ENCODE measurements around the gene POU2F1.
"Not testable (repeated sequence)": the region's sequence is repeated elsewhere in the genome, so short reads cannot be mapped to it uniquely, and the experiment has no call there.

The POU2F1 gene

DNA sequence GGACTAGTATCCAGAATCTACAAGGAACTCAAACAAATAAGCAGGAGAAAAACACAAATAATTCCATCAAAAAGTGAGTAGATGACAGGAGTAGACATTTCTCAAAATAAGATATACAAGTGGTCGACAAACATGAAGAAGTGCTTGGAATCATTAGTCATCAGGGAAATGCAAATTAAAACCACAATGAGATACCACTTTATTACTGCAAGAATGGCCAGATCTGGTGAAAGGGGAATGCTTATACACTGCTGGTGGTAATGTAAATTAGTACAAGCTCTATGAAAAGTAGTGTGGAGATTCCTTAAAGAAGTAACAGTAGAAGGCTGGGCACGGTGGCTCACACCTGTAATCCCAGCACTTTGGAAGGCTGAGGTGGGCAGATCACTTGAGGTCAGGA, 73.8 kb downstream of the POU2F1 start:
- no peaks in the 10 kb centered on the region for H3K27me3 Mint-ChIP-seq
- no peak for ATAC-seq (replicated peaks; ENCODE audit: extremely low read depth, poor library complexity, severe bottlenecking)
- no peaks in the 10 kb centered on the region for H3K36me3 Mint-ChIP-seq (ENCODE audit: insufficient read depth)
- H3K4me1 Mint-ChIP-seq = peaks cover 26% of the 10 kb centered on the region
- no peak overlapping the region for H3K4me3 Mint-ChIP-seq
- no peak overlapping the region for H3K27ac Mint-ChIP-seq (ENCODE audit: low read depth)
- no peaks in the 10 kb centered on the region for H3K9me3 Mint-ChIP-seq
- no peak for DNase-seq (ENCODE audit: low spot score in 2 of 2)

DNA sequence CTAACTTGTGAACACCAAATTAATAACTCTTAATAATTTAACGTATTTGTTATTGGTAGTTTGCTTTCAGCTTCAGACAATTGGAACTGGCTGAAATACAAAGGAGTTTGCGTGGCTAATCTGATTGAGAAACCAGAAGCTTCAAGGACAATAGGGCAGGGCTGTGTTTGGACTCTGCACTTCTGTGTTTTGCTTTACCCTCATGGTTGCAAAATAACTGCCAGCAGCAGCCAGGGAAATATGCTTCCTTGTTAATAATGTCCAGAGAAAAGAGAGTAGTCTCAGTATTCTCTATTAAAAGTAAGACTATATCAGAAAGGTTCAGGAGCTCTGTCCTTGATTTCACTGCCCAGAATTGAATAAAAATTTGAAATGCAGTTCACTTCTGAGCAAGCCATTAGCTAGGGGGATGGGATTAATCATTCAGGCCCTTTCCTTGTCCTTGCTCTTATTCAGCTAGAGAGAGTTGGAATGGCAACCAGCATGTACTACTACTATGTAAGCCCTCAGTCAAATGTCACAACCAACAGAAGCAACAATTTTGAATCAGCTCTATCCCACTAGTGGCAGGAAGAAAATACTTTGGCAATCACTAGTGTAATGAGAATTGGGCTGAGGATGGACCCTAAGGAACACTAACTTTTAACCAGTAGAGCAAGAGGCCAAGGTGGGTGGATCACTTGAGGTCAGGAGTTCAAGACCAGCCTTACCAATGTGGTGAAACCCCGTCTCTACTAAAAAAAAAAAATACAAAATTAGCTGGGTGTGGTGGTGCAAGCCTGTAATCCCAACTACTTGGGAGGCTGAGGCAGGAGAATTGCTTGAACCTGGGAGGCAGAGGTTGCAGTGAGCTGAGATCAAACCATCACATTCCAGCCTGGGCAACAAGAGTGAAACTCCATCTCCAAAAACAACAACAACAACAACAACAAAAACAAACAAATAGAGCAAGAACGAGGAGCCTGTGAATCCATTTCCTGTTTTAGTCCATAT, 76.8 kb downstream of the POU2F1 start:
- H3K9me3 Mint-ChIP-seq = no peaks in the 10 kb centered on the region
- ATAC-seq (replicated peaks; ENCODE audit: extremely low read depth, poor library complexity, severe bottlenecking) (no peak), DNase-seq (ENCODE audit: low spot score in 2 of 2) (no peak)
- H3K4me1 Mint-ChIP-seq = peaks cover 21% of the 10 kb centered on the region
- no peaks in the 10 kb centered on the region for H3K27me3 Mint-ChIP-seq
- no peaks in the 10 kb centered on the region for H3K36me3 Mint-ChIP-seq (ENCODE audit: insufficient read depth)
- H3K4me3 Mint-ChIP-seq = no peak overlapping the region
- no peak overlapping the region for H3K27ac Mint-ChIP-seq (ENCODE audit: low read depth)

DNA sequence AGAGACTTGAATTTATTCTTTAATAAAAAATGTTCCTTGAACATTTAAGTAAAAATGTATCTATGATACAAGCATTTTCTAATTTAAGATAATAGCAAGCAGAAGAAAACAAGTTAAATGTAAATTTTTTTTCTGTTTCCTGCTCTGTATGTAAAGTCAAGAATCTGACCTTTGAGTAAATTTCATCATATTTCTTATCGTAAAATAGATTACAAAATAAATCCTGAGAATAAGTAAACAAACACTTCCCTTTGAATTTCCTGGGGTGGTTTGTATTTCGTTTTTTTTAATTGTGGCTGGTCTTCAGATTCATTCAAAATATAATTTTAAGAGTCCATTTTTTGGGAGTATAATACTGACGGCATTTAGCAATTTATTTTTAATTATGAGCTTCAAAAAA, 77.6 kb downstream of the POU2F1 start:
- no peaks in the 10 kb centered on the region for H3K36me3 Mint-ChIP-seq (ENCODE audit: insufficient read depth)
- peaks cover 19% of the 10 kb centered on the region for H3K4me1 Mint-ChIP-seq
- no peaks in the 10 kb centered on the region for H3K9me3 Mint-ChIP-seq
- H3K27me3 Mint-ChIP-seq = no peaks in the 10 kb centered on the region
- no peak for DNase-seq (ENCODE audit: low spot score in 2 of 2)
- H3K27ac Mint-ChIP-seq (ENCODE audit: low read depth) = no peak overlapping the region
- no peak for ATAC-seq (replicated peaks; ENCODE audit: extremely low read depth, poor library complexity, severe bottlenecking)
- H3K4me3 Mint-ChIP-seq = no peak overlapping the region

DNA sequence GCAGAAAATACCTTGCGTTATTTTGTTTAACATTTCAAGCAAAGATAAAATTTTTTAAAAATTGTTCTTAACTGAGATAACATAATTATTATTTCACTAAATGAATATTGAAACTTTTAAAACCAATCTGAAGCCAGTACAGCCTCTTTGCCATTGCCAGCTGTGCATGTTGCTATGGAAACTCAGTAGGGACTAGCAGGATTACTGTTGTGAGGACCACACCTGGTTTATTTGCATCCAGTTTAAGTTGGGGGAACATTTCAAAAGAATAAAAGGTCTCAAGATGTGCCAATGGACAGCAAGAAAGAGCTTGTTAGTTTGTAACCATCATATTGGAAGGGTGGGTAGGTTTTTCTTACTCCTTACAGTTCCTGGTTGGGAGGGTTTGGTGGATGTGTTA, 80.7 kb downstream of the POU2F1 start:
- no peak overlapping the region for H3K27ac Mint-ChIP-seq (ENCODE audit: low read depth)
- no peak for DNase-seq (ENCODE audit: low spot score in 2 of 2)
- H3K9me3 Mint-ChIP-seq = no peaks in the 10 kb centered on the region
- no peaks in the 10 kb centered on the region for H3K36me3 Mint-ChIP-seq (ENCODE audit: insufficient read depth)
- H3K4me1 Mint-ChIP-seq = peaks cover 15% of the 10 kb centered on the region
- H3K27me3 Mint-ChIP-seq = no peaks in the 10 kb centered on the region
- no peak overlapping the region for H3K4me3 Mint-ChIP-seq
- ATAC-seq (replicated peaks; ENCODE audit: extremely low read depth, poor library complexity, severe bottlenecking) = no peak

DNA sequence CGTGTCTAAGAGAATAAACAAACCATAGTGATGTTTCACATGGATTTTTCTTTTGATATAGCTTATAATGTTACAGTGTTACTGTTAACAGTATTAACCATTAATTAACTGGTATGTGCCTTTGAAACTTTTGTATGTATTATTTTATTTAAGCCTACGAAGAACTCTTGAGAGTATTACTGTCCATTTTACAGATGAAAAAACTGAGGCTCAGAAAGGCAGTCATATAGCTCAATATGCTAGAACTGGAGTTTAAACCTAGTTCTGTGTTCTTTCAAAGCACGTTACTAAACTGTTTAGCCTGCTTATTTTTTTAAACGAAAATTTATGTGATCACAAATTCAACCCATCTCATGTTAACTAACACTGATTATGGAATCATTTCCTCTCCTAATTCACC, 83.5 kb downstream of the POU2F1 start:
- Mint-ChIP-seq H3K4me1 (peaks cover 19% of the 10 kb centered on the region), H3K36me3 (ENCODE audit: insufficient read depth) (peaks cover 5% of the 10 kb centered on the region), H3K9me3 (no peaks in the 10 kb centered on the region), H3K27me3 (no peaks in the 10 kb centered on the region), H3K4me3 (no peak overlapping the region), H3K27ac (ENCODE audit: low read depth) (no peak overlapping the region)
- DNase-seq (ENCODE audit: low spot score in 2 of 2) (no peak), ATAC-seq (replicated peaks; ENCODE audit: extremely low read depth, poor library complexity, severe bottlenecking) (no peak)

DNA sequence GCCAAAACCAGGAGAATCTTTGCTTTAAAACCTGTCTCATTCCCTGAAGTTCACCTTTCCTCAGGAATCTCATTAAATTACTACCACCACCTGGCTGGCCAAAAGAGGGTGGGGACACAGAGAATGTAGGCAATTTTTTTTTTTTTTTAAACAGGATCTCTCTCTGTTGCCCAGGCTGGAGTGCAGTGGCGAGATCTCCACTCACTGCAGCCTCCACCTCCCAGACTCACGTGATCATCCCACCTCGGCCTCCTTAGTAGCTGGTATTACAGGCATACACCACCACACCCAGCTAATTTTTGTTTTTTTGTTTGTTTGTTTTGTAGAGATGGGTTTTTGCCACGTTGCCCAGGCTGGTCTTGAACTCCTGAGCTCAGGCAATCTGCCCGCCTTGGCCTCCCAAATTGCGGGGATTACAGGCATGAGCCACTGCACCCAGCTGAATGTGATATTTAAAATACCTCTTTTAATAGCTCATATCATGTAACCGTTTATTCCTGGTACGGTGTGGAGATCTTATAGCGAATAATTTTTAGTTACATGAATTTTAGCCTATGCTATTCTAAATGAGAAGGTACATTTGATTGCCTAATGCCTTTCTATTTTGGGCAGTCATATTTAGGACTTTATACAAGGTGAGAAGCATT, 84.5 kb downstream of the POU2F1 start:
- Mint-ChIP-seq H3K4me3 (no peak overlapping the region), H3K27ac (ENCODE audit: low read depth) (no peak overlapping the region), H3K27me3 (no peaks in the 10 kb centered on the region), H3K4me1 (peaks cover 15% of the 10 kb centered on the region), H3K9me3 (no peaks in the 10 kb centered on the region), H3K36me3 (ENCODE audit: insufficient read depth) (peaks cover 5% of the 10 kb centered on the region)
- DNase-seq (ENCODE audit: low spot score in 2 of 2) (no peak), ATAC-seq (replicated peaks; ENCODE audit: extremely low read depth, poor library complexity, severe bottlenecking) (no peak)

DNA sequence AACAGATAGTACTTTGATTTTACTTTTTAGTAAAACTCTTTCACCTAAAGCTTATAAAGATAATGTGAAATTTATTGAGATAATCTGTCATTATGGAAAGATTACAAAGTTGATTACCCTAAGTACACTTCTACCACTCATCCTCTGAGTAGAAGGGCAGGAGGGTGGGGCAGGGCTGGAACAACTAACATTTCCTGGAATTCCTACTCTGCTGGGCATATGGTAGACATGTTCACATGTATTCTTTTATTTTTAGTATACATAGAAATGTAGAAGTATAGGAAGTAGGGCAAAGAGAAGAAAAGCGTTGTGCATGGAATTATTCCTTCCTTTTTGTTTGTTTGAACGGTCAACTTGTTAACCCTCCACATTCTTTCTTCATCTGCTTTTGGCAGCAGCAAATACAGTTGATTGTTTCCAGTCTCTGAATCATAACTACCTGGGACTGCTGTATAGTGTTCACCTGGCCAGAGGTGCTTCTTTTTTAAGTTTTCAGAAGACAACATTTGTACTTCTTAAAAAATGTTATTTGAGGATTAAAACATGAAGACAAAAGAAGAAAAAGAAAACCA, 85.1 kb downstream of the POU2F1 start:
- no peak overlapping the region for H3K27ac Mint-ChIP-seq (ENCODE audit: low read depth)
- DNase-seq (ENCODE audit: low spot score in 2 of 2) (no peak), ATAC-seq (replicated peaks; ENCODE audit: extremely low read depth, poor library complexity, severe bottlenecking) (no peak)
- H3K27me3 Mint-ChIP-seq = no peaks in the 10 kb centered on the region
- peaks cover 17% of the 10 kb centered on the region for H3K4me1 Mint-ChIP-seq
- no peak overlapping the region for H3K4me3 Mint-ChIP-seq
- H3K36me3 Mint-ChIP-seq (ENCODE audit: insufficient read depth) = peaks cover 5% of the 10 kb centered on the region
- H3K9me3 Mint-ChIP-seq = no peaks in the 10 kb centered on the region

DNA sequence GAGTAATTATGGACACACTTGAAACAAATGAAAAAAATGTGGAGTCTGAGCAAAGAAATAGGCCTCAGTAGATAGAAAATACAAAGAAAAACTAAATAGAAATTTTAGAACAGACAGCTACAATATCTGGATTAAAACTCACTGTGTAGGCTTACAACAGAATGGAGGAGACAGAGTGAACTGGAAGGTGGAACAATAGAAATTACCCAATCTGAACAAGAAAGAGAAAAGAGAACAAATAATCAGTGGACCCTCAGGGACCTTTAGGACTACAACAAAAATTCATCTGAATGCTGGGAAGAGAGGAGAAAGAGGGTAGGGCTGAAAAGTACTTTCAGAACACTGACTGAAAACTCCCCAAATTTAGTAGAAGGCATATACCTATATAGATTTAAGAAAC, 90.0 kb downstream of the POU2F1 start:
- Mint-ChIP-seq H3K4me3 (no peak overlapping the region), H3K27ac (ENCODE audit: low read depth) (peak overlapping the region; percentile 2), H3K36me3 (ENCODE audit: insufficient read depth) (peaks cover 5% of the 10 kb centered on the region), H3K9me3 (peaks cover 5% of the 10 kb centered on the region), H3K27me3 (no peaks in the 10 kb centered on the region), H3K4me1 (peaks cover 8% of the 10 kb centered on the region)
- DNase-seq (ENCODE audit: low spot score in 2 of 2) = no peak
- no peak for ATAC-seq (replicated peaks; ENCODE audit: extremely low read depth, poor library complexity, severe bottlenecking)

DNA sequence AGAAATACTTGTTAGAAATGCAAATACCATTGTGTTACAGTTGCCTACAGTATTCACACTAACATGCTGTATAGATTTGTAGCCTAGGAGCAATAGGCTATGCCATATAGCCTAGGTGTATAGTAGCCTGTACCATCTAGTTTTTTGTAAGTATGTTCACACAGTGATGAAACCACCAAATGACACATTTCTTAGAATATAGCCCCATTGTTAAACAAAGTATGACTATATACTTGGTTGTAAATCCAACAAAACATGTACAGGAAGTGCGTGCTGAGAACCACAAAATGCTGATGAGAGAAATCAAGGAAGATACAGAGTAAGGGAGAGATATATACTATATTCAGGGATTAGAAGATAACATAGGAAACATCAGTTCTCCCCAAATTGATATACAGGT, 92.2 kb downstream of the POU2F1 start:
- DNase-seq (ENCODE audit: low spot score in 2 of 2) (no peak), ATAC-seq (replicated peaks; ENCODE audit: extremely low read depth, poor library complexity, severe bottlenecking) (no peak)
- Mint-ChIP-seq H3K4me3 (no peak overlapping the region), H3K27me3 (no peaks in the 10 kb centered on the region), H3K4me1 (peaks cover 8% of the 10 kb centered on the region), H3K9me3 (peaks cover 9% of the 10 kb centered on the region), H3K36me3 (ENCODE audit: insufficient read depth) (no peaks in the 10 kb centered on the region), H3K27ac (ENCODE audit: low read depth) (no peak overlapping the region)

DNA sequence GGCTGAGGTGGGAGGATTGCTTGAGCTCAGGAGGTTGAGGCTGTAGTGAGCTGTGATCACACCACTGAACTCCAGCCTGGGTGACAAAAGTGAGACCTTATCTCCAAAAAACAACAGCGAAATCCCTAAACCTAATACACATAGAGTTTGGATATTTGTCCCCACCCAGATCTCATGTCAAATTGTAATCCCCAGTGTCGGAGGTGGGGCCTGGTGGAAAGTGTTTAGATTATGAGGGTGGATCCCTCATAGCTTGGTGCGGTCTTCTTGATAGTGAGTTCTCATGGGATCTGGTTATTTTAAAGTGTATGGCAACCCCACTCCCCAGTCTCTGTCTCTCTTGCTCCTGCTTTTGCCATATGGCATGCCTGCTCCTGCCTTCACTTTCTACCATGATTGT, 94.0 kb downstream of the POU2F1 start:
- DNase-seq (ENCODE audit: low spot score in 2 of 2) = no peak
- Mint-ChIP-seq H3K9me3 (peaks cover 14% of the 10 kb centered on the region), H3K36me3 (ENCODE audit: insufficient read depth) (no peaks in the 10 kb centered on the region)

DNA sequence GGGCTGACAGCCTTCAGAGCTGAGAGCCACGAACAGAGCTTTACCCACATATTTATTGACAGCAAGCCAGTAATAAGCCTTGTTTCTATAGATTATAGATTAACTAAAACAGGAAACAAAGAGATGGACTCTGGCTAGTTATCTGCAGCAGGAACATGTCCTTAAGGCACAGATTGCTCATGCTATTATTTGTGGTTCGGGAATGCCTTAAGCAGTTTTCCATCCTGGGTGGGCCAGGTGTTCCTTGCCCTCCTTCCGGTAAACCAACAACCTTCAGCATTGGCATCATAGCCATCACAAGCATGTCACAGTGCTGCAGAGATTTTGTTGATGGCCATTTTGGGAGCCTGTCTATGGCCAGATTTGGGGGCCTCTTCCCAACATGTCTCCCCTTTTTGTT, 96.8 kb downstream of the POU2F1 start:
- H3K36me3 Mint-ChIP-seq (ENCODE audit: insufficient read depth) = peaks cover 1% of the 10 kb centered on the region
- no peak for DNase-seq (ENCODE audit: low spot score in 2 of 2)
- H3K27me3 Mint-ChIP-seq = no peaks in the 10 kb centered on the region
- H3K9me3 Mint-ChIP-seq = peaks cover 21% of the 10 kb centered on the region
- ATAC-seq (replicated peaks; ENCODE audit: extremely low read depth, poor library complexity, severe bottlenecking) = no peak
- no peaks in the 10 kb centered on the region for H3K4me1 Mint-ChIP-seq
- H3K27ac Mint-ChIP-seq (ENCODE audit: low read depth) = no peak overlapping the region
- H3K4me3 Mint-ChIP-seq = no peak overlapping the region

More for the DNA sequence above, 94.0 kb downstream of the POU2F1 start:
- H3K27ac Mint-ChIP-seq (ENCODE audit: low read depth) = no peak overlapping the region
- no peak for ATAC-seq (replicated peaks; ENCODE audit: extremely low read depth, poor library complexity, severe bottlenecking)
- no peak overlapping the region for H3K4me3 Mint-ChIP-seq
- H3K27me3 Mint-ChIP-seq = no peaks in the 10 kb centered on the region
- peaks cover 3% of the 10 kb centered on the region for H3K4me1 Mint-ChIP-seq

DNA sequence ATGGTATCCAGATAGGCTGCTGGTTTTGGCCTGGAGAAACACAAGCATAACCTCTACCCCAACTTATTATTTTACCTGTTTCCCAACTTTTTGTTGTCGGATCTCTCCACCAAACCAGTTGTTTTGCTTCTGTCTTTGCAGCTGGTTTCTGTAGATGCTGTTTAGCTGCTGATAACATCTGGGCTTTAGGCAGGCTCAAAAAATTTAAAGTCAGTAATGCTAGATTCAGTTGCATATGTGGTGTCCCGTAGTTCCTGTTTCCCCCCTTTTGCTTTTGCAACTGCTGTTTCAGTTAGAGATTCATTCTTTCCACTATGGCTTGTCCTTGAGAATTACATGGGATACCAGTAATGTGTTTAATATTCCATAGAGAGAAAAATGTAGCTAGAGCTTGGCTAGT, 98.5 kb downstream of the POU2F1 start:
- not testable (repeated sequence) for H3K36me3 Mint-ChIP-seq (ENCODE audit: insufficient read depth); DNase-seq (ENCODE audit: low spot score in 2 of 2); ATAC-seq (replicated peaks; ENCODE audit: extremely low read depth, poor library complexity, severe bottlenecking); H3K4me1 Mint-ChIP-seq; H3K4me3 Mint-ChIP-seq; H3K27ac Mint-ChIP-seq (ENCODE audit: low read depth); H3K27me3 Mint-ChIP-seq
- H3K9me3 Mint-ChIP-seq = peaks cover 26% of the 10 kb centered on the region

DNA sequence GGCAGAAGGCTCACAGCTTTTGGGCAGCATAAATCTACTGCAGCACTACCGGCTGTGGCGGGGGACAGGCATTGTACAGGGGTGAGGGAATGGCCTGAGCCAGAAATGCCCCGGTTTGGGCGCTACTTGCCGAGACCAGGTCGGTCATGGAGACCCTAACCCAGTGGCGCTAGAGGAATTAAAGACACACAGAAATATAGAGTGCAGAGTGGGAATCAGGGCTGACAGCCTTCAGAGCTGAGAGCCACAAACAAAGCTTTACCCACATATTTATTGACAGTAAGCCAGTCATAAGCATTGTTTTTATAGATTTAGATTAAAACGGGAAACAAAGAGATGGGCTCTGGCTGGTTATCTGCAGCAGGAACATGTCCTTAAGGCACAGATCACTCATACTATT, 101.8 kb downstream of the POU2F1 start:
- no peaks in the 10 kb centered on the region for H3K27me3 Mint-ChIP-seq
- H3K36me3 Mint-ChIP-seq (ENCODE audit: insufficient read depth) = peaks cover 2% of the 10 kb centered on the region
- no peak overlapping the region for H3K4me3 Mint-ChIP-seq
- DNase-seq (ENCODE audit: low spot score in 2 of 2) = no peak
- no peak for ATAC-seq (replicated peaks; ENCODE audit: extremely low read depth, poor library complexity, severe bottlenecking)
- peaks cover 31% of the 10 kb centered on the region for H3K9me3 Mint-ChIP-seq
- no peak overlapping the region for H3K27ac Mint-ChIP-seq (ENCODE audit: low read depth)
- peaks cover 5% of the 10 kb centered on the region for H3K4me1 Mint-ChIP-seq
